Liver (tissue), 9 donors: Measurements from ENCODE around the gene AMBRA1. TPM values are rescaled to one million over a fixed set of nuclear protein-coding genes. Genes with fewer than 3 reads are reported as not detected.

Source experiments
- DNase-seq: peaks from one replicate; pipeline ENCODE4 v3.0.0-alpha.2; 2017; ENCODE audit warnings: low spot score
- H3K27ac ChIP-seq, 2 donors: one replicate each; pipeline ENCODE4 v1.7.0; 2013; ENCODE audit warnings: inconsistent platforms in 2 of 2, low read length in 2 of 2, control low read depth in 1 of 2, low read depth in 1 of 2, mild to moderate bottlenecking in 1 of 2
- H3K27me3 ChIP-seq, 4 donors: one replicate each; pipeline versions ENCODE4 v1.6.1 to v1.7.0; 2013; ENCODE audit warnings: low read length in 3 of 4, inconsistent platforms in 1 of 4, mild to moderate bottlenecking in 1 of 4, moderate library complexity in 1 of 4; ENCODE audit not compliant: control insufficient read depth in 4 of 4, insufficient read depth in 4 of 4
- H3K36me3 ChIP-seq, 4 donors: one replicate each; pipeline versions ENCODE4 v1.6.1 to v1.7.0; 2013; ENCODE audit warnings: low read length in 3 of 4, mild to moderate bottlenecking in 3 of 4, low read depth in 1 of 4, moderate library complexity in 1 of 4; ENCODE audit not compliant: control insufficient read depth in 4 of 4, insufficient read depth in 3 of 4
- H3K4me1 ChIP-seq, 4 donors: one replicate each; pipeline versions ENCODE4 v1.6.1 to v1.7.0; 2013; ENCODE audit warnings: low read length in 3 of 4, mild to moderate bottlenecking in 3 of 4, moderate library complexity in 1 of 4; ENCODE audit not compliant: control insufficient read depth in 4 of 4, insufficient read depth in 4 of 4
- H3K4me3 ChIP-seq, 3 donors: one replicate each; pipeline versions ENCODE4 v1.6.1 to v1.7.0; 2013; ENCODE audit warnings: low read length in 3 of 3, control low read depth in 1 of 3, low read depth in 1 of 3, mild to moderate bottlenecking in 1 of 3
- H3K9ac ChIP-seq, 2 donors: one replicate each; pipeline ENCODE4 v1.7.0; 2013; ENCODE audit warnings: low read length in 2 of 2, mild to moderate bottlenecking in 2 of 2, moderate library complexity in 2 of 2, control low read depth in 1 of 2, low read depth in 1 of 2
- H3K9me3 ChIP-seq, 4 donors: one replicate each; pipeline versions ENCODE4 v1.6.1 to v1.7.0; 2013; ENCODE audit warnings: low read length in 3 of 4; ENCODE audit not compliant: control insufficient read depth in 4 of 4
- CTCF ChIP-seq: fragments of 150-350 bp; IDR thresholded peaks from 2 replicates; pipeline ENCODE4 v1.5.1; 2017; ENCODE audit warnings: improper control_type of control experiment, low read depth, low read length; ENCODE audit not compliant: missing input control
- EGR1 ChIP-seq, 2 donors: IDR thresholded peaks; 2 replicates each; pipeline ENCODE4 v1.6.1; 2016 to 2018; ENCODE audit warnings: antibody characterized with exemption in 2 of 2, low read depth in 2 of 2
- FOXA1 ChIP-seq: IDR thresholded peaks from 2 replicates; pipeline ENCODE4 v1.6.1; 2016; ENCODE audit warnings: antibody characterized with exemption
- FOXA2 ChIP-seq: IDR thresholded peaks from 2 replicates; pipeline ENCODE4 v1.6.1; 2016; ENCODE audit warnings: antibody characterized with exemption
- GABPA ChIP-seq, 2 donors: IDR thresholded peaks in 1 of 2; conservative IDR thresholded peaks in 1 of 2; 2 replicates each; pipeline ENCODE4 v1.6.1; 2016; ENCODE audit warnings: antibody characterized with exemption in 2 of 2, mild to moderate bottlenecking in 1 of 2, moderate library complexity in 1 of 2
- HNF4G ChIP-seq: IDR thresholded peaks from 2 replicates; pipeline ENCODE4 v1.6.1; 2016; ENCODE audit warnings: antibody characterized with exemption
- JUND ChIP-seq, 2 donors: IDR thresholded peaks; 2 replicates each; pipeline ENCODE4 v1.6.1; 2016; ENCODE audit warnings: antibody characterized with exemption in 2 of 2
- MAX ChIP-seq: IDR thresholded peaks from 2 replicates; pipeline ENCODE4 v1.6.1; 2016; ENCODE audit warnings: antibody characterized with exemption
- NR2F2 ChIP-seq: IDR thresholded peaks from 2 replicates; pipeline ENCODE4 v1.6.1; 2016; ENCODE audit warnings: antibody characterized with exemption
- RAD21 ChIP-seq, 2 donors: IDR thresholded peaks; 2 replicates each; pipeline ENCODE4 v1.6.1; 2016; ENCODE audit warnings: antibody characterized with exemption in 2 of 2, mild to moderate bottlenecking in 2 of 2
- RXRA ChIP-seq, 2 donors: IDR thresholded peaks; 2 replicates each; pipeline ENCODE4 v1.6.1; 2017 to 2018; ENCODE audit warnings: antibody characterized with exemption in 2 of 2, mild to moderate bottlenecking in 1 of 2
- SP1 ChIP-seq: IDR thresholded peaks from 2 replicates; pipeline ENCODE4 v1.6.1; 2018; ENCODE audit warnings: antibody characterized with exemption, mild to moderate bottlenecking
- TAF1 ChIP-seq: conservative IDR thresholded peaks from 2 replicates; pipeline ENCODE4 v1.6.1; 2016; ENCODE audit warnings: antibody characterized with exemption, mild to moderate bottlenecking
- YY1 ChIP-seq: IDR thresholded peaks from 2 replicates; pipeline ENCODE4 v1.6.1; 2016; ENCODE audit warnings: antibody characterized with exemption, mild to moderate bottlenecking
- ZBTB33 ChIP-seq: IDR thresholded peaks from 2 replicates; pipeline ENCODE4 v1.6.1; 2016; ENCODE audit warnings: antibody characterized with exemption
- WGBS: extraction: QIAGEN DNeasy Blood & Tissue Kit; methylation state at CpG from one replicate; pipeline ENCODE4 v1.1.7; 2013; 5-methylcytosine and 5-hydroxymethylcytosine counted together
- polyA plus RNA-seq, 2 donors: library from polyadenylated mRNA; stranded (reverse) in 1 of 2; unstranded in 1 of 2; fragments of 200-250 nt in 1 of 2; fragments of >200 nt in 1 of 2; fragmentation: Nextera tagmentation in 1 of 2; extraction: Ambion mirVana in 1 of 2; gene quantifications; one replicate each; pipeline versions ENCODE4 v1.2.1 to v1.2.3, GENCODE V29; 2013 to 2015
- total RNA-seq, 2 donors: library from RNA; depleted of rRNA; stranded (reverse); fragments of >200 nt; gene quantifications; one replicate each; pipeline ENCODE4 v1.2.3, GENCODE V29; 2014
- TF ChIP-seq, protein P1 (sequence below): IDR thresholded peaks from 2 replicates; pipeline ENCODE4 v1.6.1; 2016; ENCODE audit warnings: antibody characterized with exemption, mild to moderate bottlenecking
- donor health status: healthy.
- donor health status: healthy.
- donor health status: healthy.
- donor health status: healthy.
- donor health status: healthy.

Gene AMBRA1
- total and polyA plus RNA-seq, 4 donors, result 3.7 to 25.7 (median 15.1) TPM

DNA sequence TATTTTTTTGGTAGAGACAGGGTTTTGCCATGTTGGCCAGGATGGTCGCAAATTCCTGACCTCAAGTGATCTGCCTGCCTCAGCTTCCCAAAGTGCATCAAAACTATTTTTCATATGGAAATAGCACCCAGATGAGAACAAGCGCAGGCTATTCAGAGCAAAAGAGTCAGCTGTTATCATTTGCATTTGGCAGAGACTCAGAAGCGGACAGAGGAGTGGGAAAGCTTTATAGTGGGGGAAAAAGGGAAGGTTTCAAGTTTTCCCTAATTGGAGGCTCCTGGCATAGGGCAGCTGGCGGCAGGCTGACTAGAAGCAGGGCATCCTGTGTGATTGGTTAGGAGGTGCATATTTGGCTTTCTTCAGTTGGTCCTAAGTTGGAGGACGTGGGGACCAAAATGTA lies 43.7 kb upstream of the AMBRA1 start:
- WGBS, result 96% methylated on average over 5 of the region's 5 CpGs
- no peak overlapping the region for H3K4me3 ChIP-seq
- H3K9me3 ChIP-seq, result no peaks in the 10 kb centered on the region
- no peak for DNase-seq
- peaks cover 0 to 3% (median under 1%) of the 10 kb centered on the region in 4 donors for H3K36me3 ChIP-seq
- H3K27ac ChIP-seq, result no peak overlapping the region
- peaks cover 7 to 21% (median 19%) of the 10 kb centered on the region in 4 donors for H3K4me1 ChIP-seq
- TF ChIP-seq TAF1, result no peak
- TF ChIP-seq GABPA (IDR thresholded peaks at IDR 0.05 in 1 of 2, conservative IDR thresholded peaks at IDR 0.05 in 1 of 2), result no peak
- TF ChIP-seq CTCF, result no peak
- TF ChIP-seq MAX, result no peak
- no peak for TF ChIP-seq FOXA1
- TF ChIP-seq SP1, result no peak
- no peak for TF ChIP-seq YY1
- TF ChIP-seq RAD21 (IDR thresholded peaks at IDR 0.05), result no peak
- TF ChIP-seq ZBTB33, result no peak
- TF ChIP-seq, protein P1, sequence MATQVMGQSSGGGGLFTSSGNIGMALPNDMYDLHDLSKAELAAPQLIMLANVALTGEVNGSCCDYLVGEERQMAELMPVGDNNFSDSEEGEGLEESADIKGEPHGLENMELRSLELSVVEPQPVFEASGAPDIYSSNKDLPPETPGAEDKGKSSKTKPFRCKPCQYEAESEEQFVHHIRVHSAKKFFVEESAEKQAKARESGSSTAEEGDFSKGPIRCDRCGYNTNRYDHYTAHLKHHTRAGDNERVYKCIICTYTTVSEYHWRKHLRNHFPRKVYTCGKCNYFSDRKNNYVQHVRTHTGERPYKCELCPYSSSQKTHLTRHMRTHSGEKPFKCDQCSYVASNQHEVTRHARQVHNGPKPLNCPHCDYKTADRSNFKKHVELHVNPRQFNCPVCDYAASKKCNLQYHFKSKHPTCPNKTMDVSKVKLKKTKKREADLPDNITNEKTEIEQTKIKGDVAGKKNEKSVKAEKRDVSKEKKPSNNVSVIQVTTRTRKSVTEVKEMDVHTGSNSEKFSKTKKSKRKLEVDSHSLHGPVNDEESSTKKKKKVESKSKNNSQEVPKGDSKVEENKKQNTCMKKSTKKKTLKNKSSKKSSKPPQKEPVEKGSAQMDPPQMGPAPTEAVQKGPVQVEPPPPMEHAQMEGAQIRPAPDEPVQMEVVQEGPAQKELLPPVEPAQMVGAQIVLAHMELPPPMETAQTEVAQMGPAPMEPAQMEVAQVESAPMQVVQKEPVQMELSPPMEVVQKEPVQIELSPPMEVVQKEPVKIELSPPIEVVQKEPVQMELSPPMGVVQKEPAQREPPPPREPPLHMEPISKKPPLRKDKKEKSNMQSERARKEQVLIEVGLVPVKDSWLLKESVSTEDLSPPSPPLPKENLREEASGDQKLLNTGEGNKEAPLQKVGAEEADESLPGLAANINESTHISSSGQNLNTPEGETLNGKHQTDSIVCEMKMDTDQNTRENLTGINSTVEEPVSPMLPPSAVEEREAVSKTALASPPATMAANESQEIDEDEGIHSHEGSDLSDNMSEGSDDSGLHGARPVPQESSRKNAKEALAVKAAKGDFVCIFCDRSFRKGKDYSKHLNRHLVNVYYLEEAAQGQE, result no peak
- TF ChIP-seq EGR1 (IDR thresholded peaks at IDR 0.05; ENCODE audit: low read depth in 2 of 2), result no peak
- no peak for TF ChIP-seq FOXA2
- TF ChIP-seq RXRA (IDR thresholded peaks at IDR 0.05), result no peak
- TF ChIP-seq HNF4G, result no peak
- no peak for TF ChIP-seq JUND (IDR thresholded peaks at IDR 0.05)
- TF ChIP-seq NR2F2, result no peak
- H3K27me3 ChIP-seq, result no peaks in the 10 kb centered on the region
- H3K9ac ChIP-seq, result no peak overlapping the region

DNA sequence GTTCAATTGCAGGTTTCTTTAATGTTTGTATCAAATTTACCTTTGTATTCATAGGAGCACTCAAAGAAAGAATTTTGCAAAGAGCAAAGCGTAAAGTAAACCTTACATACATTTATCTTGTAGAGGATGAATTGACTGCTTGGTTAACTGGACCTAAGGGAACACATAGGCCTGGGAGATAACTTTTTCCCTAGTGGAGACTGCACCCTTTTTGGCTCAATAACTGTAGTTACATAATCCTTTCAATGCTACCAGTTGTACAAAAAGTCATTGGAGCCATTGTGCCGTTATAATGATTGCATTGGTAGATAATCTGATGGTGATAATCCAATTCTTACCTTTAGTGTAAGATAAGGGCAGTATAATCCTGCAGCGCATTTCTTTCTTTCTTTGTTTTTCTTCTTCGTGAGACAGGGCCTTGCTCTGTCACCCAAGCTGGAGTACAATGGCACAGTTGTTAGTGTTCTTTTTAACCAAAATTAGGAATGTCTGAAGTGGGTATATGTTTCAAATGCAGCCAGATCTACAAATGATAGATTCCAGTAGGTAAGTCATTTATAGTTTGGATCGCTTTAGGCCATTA lies 41.8 kb upstream of the AMBRA1 start:
- no peak overlapping the region for H3K27ac ChIP-seq
- no peaks in the 10 kb centered on the region for H3K27me3 ChIP-seq
- TF ChIP-seq ZBTB33 (no peak), GABPA (IDR thresholded peaks at IDR 0.05 in 1 of 2, conservative IDR thresholded peaks at IDR 0.05 in 1 of 2) (no peak), JUND (IDR thresholded peaks at IDR 0.05) (no peak), CTCF (no peak), FOXA1 (no peak), SP1 (no peak), NR2F2 (no peak), MAX (no peak)
- H3K9me3 ChIP-seq, result no peaks in the 10 kb centered on the region
- H3K4me3 ChIP-seq, result no peak overlapping the region
- peaks cover 0 to 3% (median 3%) of the 10 kb centered on the region in 4 donors for H3K36me3 ChIP-seq
- no peak for DNase-seq
- peaks cover 7 to 20% (median 17%) of the 10 kb centered on the region in 4 donors for H3K4me1 ChIP-seq
- H3K9ac ChIP-seq, result no peak overlapping the region
- 84% methylated on average over 5 of the region's 5 CpGs for WGBS
